K562 (cell line): ENCODE results near the gene C2orf81. TPM values are rescaled to one million over a fixed set of nuclear protein-coding genes. Genes with fewer than 3 reads are reported as not detected.

Experiments
- ATAC-seq: fragments of 200-7000 bp; cut with Tn5 transposase; 3 replicates; pipeline ENCODE4 v1.9.1; 2020; ENCODE audit warnings: moderate library complexity
- BruUV-seq: library from RNA; stranded (reverse); fragments of 400-500 nt; replicated peaks from 2 replicates; lab custom pipeline; 2021; lab: Mats Ljungman, UMichigan
- CTCF ChIA-PET: fragments of 300-600 bp; formaldehyde crosslinking; extraction: SDS; loops from one replicate; lab custom pipeline; 2021; ENCODE audit warnings: low intra/inter-chr PET ratio; lab: Yijun Ruan, JAX
- POLR2A ChIA-PET: fragments of 300-600, 350-650 bp; sonication (Branson Sonifier 250); formaldehyde crosslinking; extraction: SDS; loops from one replicate; lab custom pipeline; 2021; ENCODE audit warnings: antibody characterized with exemption, inconsistent platforms; lab: Yijun Ruan, JAX
- DNase-seq, 4 experiments: peaks; one replicate each; pipeline versions ENCODE4 v3.0.0 to v3.0.0-alpha.2; 2011 to 2018; ENCODE audit warnings: low spot score in 3 of 4, mixed read lengths in 3 of 4; ENCODE audit errors: extremely low read depth in 1 of 4
- FAIRE-seq: peaks from 2 replicates; lab custom pipeline; 2011; peaks lifted over from hg19 to GRCh38; lab: Jason Lieb, UNC
- H2AFZ ChIP-seq: 2 replicates; pipeline ENCODE4 v1.6.0; 2011; ENCODE audit warnings: low read depth, low read length, control low read depth, inconsistent platforms
- H3K27ac ChIP-seq: fragments of 200-600 bp; 3 replicates; pipeline ENCODE4 v1.8.0; 2011; ENCODE audit warnings: low read depth, mild to moderate bottlenecking, control low read depth, inconsistent platforms, low read length, moderate library complexity, mixed read lengths; ENCODE audit errors: extremely low read depth
- H3K27me3 ChIP-seq, 2 experiments: fragments of 300-600 bp in 1 of 2; 2 replicates in 1 of 2; 3 replicates in 1 of 2; pipeline versions ENCODE4 v1.6.0 to v1.8.0; 2011; ENCODE audit warnings: inconsistent platforms in 2 of 2, low read length in 2 of 2, mild to moderate bottlenecking in 1 of 2, mixed read lengths in 1 of 2, moderate library complexity in 1 of 2; ENCODE audit not compliant: control insufficient read depth in 2 of 2, insufficient read depth in 2 of 2
- H3K36me3 ChIP-seq: fragments of 300-600 bp; 3 replicates; pipeline ENCODE4 v1.8.0; 2011; ENCODE audit warnings: mild to moderate bottlenecking, low read length, inconsistent platforms; ENCODE audit not compliant: control insufficient read depth, insufficient read depth
- H3K4me1 ChIP-seq, 2 experiments: fragments of 200-600 bp in 1 of 2; replicated peaks in 1 of 2; 2 replicates in 1 of 2; 3 replicates in 1 of 2; pipeline versions ENCODE4 v1.5.1 to v1.8.0; 2011; ENCODE audit warnings: inconsistent platforms in 2 of 2, low read length in 2 of 2, mild to moderate bottlenecking in 1 of 2, mixed read lengths in 1 of 2, moderate library complexity in 1 of 2; ENCODE audit not compliant: control insufficient read depth in 2 of 2, insufficient read depth in 2 of 2
- H3K4me2 ChIP-seq: 2 replicates; pipeline ENCODE4 v1.6.1; 2011; ENCODE audit warnings: low read length, control low read depth, inconsistent platforms, mixed read lengths; ENCODE audit not compliant: insufficient read depth
- H3K4me3 ChIP-seq: fragments of 200-600 bp; sonication (generic), shearing (Covaris generic); 2 replicates; pipeline ENCODE4 v1.5.1; 2016; ENCODE audit warnings: control low read depth, inconsistent platforms
- H3K79me2 ChIP-seq: fragments of 200-600 bp; 3 replicates; pipeline ENCODE4 v1.8.0; 2011; ENCODE audit warnings: low read length, inconsistent platforms; ENCODE audit not compliant: control insufficient read depth, insufficient read depth
- H3K9ac ChIP-seq, 2 experiments: 2 replicates each; pipeline versions ENCODE4 v1.6.0 to v1.6.1; 2011; ENCODE audit warnings: low read depth in 2 of 2, low read length in 2 of 2, control low read depth in 1 of 2, inconsistent platforms in 1 of 2, mild to moderate bottlenecking in 1 of 2, mixed read lengths in 1 of 2; ENCODE audit not compliant: insufficient read depth in 1 of 2
- H3K9me1 ChIP-seq: one replicate; pipeline ENCODE4 v1.6.0; 2011; ENCODE audit warnings: inconsistent platforms, mild to moderate bottlenecking, low read length, moderate library complexity; ENCODE audit not compliant: control insufficient read depth, insufficient read depth
- H3K9me3 ChIP-seq: replicated peaks from 2 replicates; pipeline ENCODE4 v1.5.1; 2011; ENCODE audit warnings: low read depth, low read length, inconsistent platforms; ENCODE audit not compliant: control insufficient read depth, insufficient read depth
- H4K20me1 ChIP-seq: replicated peaks from 2 replicates; pipeline ENCODE4 v1.6.1; 2011; ENCODE audit warnings: low read length, inconsistent platforms, mixed read lengths; ENCODE audit not compliant: control insufficient read depth, insufficient read depth
- DACH1 ChIP-seq: fragments of 450-650 bp; IDR thresholded peaks from 2 replicates; pipeline ENCODE4 v1.6.1; 2018; ENCODE audit not compliant: partially characterized antibody
- ERF ChIP-seq: fragments of 450-650 bp; formaldehyde crosslinking; IDR thresholded peaks from 2 replicates; pipeline ENCODE4 v1.4.0; 2020; ENCODE audit warnings: mild to moderate bottlenecking, mixed read lengths
- ETS2 ChIP-seq: IDR thresholded peaks from 2 replicates; pipeline ENCODE4 v1.6.1; 2016; ENCODE audit warnings: borderline replicate concordance, missing genetic modification characterization, mild to moderate bottlenecking, moderate library complexity, missing compliant biosample characterization; ENCODE audit not compliant: poor library complexity, severe bottlenecking
- HMG20A ChIP-seq: fragments of 450-650 bp; formaldehyde crosslinking; conservative IDR thresholded peaks from 2 replicates; pipeline ENCODE4 v1.4.0; 2020; ENCODE audit warnings: mild to moderate bottlenecking, mixed read lengths
- TFAM ChIP-seq: fragments of 250-450 bp; sonication (Bioruptor Pico); conservative IDR thresholded peaks from 2 replicates; pipeline ENCODE4 v1.5.0; 2021; ENCODE audit warnings: mild to moderate bottlenecking, moderate library complexity
- ZC3H4 ChIP-seq: sonication (generic); formaldehyde crosslinking; IDR thresholded peaks from 2 replicates; pipeline ENCODE4 v1.9.0; 2021; ENCODE audit warnings: missing genetic modification reagents, borderline replicate concordance
- ZNF324 ChIP-seq: fragments of 250-450 bp; sonication (Bioruptor Pico); IDR thresholded peaks from 2 replicates; pipeline ENCODE4 v1.4.0; 2020; ENCODE audit warnings: mild to moderate bottlenecking
- in situ Hi-C: fragments of 300-500 bp; cut with MboI; formaldehyde crosslinking; loops from 4 replicates; pipeline ENCODE4 v1.15.0; 2018; ENCODE audit warnings: inconsistent platforms, mixed read lengths
- intact Hi-C: fragments of 100-400 bp; cut with micrococcal nuclease; formaldehyde crosslinking; loops from 2 replicates; pipeline ENCODE4 v1.14.2; 2022
- polyA plus RNA-seq, 8 experiments: library from polyadenylated mRNA; depleted of rRNA in 4 of 8; stranded (reverse) in 5 of 8; unstranded in 3 of 8; fragments of >200 nt; fragmentation: Nextera tagmentation in 2 of 8; fragmentation: Illumina TruSeq in 1 of 8; extraction: Ambion mirVana in 2 of 8; extraction: Trizol in 1 of 8; gene quantifications; 2 replicates each; pipeline versions ENCODE4 v1.2.1 to v1.2.3, GENCODE V29; 2011 to 2014; ENCODE audit warnings: inconsistent platforms in 1 of 8, missing spikeins in 1 of 8
- total RNA-seq, 7 experiments: library from RNA; depleted of rRNA in 6 of 7; stranded (reverse); fragments of >200 nt in 6 of 7; fragmentation: Illumina TruSeq in 2 of 7; extraction: Trizol in 2 of 7; gene quantifications; 2 replicates each; pipeline versions ENCODE4 v1.2.1 to v1.2.3, GENCODE V29; 2011 to 2021; ENCODE audit warnings: low replicate concordance in 1 of 7
- TF ChIP-seq, protein P1 (sequence below): fragments of 250-450 bp; sonication (Bioruptor Pico); IDR thresholded peaks from 2 replicates; pipeline ENCODE4 v1.5.0; 2022; ENCODE audit warnings: mild to moderate bottlenecking
- TF ChIP-seq, protein P2 (sequence below): fragments of 250-450 bp; sonication (Bioruptor Pico); IDR thresholded peaks from 2 replicates; pipeline ENCODE4 v1.9.0; 2021; ENCODE audit warnings: mild to moderate bottlenecking, inconsistent platforms
- TF ChIP-seq, protein P3 (sequence below): sonication (generic); formaldehyde crosslinking; IDR thresholded peaks from 2 replicates; pipeline ENCODE4 v1.8.1; 2023; ENCODE audit warnings: mild to moderate bottlenecking, missing genetic modification reagents, moderate library complexity
- TF ChIP-seq, protein P4 (sequence below): sonication (generic); formaldehyde crosslinking; IDR thresholded peaks from 2 replicates; pipeline ENCODE4 v1.9.0; 2022; ENCODE audit warnings: mild to moderate bottlenecking, missing genetic modification reagents
- TF ChIP-seq, protein P5 (sequence below): fragments of 450-650 bp; IDR thresholded peaks from 2 replicates; pipeline ENCODE4 v1.6.1; 2016

The C2orf81 gene
- total and polyA plus RNA-seq, 9 of the 15 experiments (the other 6 are each of a cell fraction or from before 2014, with no cell fraction given), result 0.06 TPM; not detected in 8

DNA sequence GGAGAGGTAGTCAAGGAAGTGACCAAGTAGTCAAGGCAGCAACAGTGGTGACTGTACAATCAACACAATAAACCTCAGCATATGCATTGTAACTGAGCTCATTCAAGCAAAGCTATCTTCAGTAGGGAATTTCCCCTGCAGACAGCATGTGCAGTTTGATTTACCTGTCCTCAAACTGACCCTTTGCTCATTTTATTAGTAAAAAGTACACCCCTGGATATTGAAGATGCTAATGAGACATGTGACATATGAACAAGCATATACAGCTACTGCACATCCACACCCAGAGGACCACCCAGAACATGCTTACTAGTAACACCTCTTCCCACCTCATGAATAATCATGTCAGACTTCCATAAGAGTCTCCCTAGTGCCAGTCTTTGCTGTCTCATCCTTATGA is 15.4 kb downstream of the C2orf81 start:
- H3K4me3 ChIP-seq, result no peak overlapping the region
- ChIA-PET POLR2A (interaction anchor here (0.7 kb wide), 1 partner anchor 960 kb away, joined by 3 read pairs; no protein-coding TSS in a partner anchor), CTCF (no interaction called here)
- no peaks in the 10 kb centered on the region for H3K36me3 ChIP-seq
- no peak overlapping the region for H3K4me2 ChIP-seq
- no peaks in the 10 kb centered on the region for H3K9me1 ChIP-seq
- FAIRE-seq, result peak; percentile 11
- no peaks in the 10 kb centered on the region for H3K9me3 ChIP-seq
- no peak overlapping the region for H3K27ac ChIP-seq
- in situ Hi-C loops (no loop called here), intact Hi-C loops (no loop called here)
- H4K20me1 ChIP-seq, result no peaks in the 10 kb centered on the region
- H3K27me3 ChIP-seq, result peaks cover 0 to 6% of the 10 kb centered on the region in 2 experiments; a peak in 1 of 5 replicates
- no peak for DNase-seq
- BruUV-seq, result no TSS peak
- no peak for ATAC-seq
- peaks cover 0 to 3% of the 10 kb centered on the region in 2 experiments; a peak in 2 of 5 replicates for H3K4me1 ChIP-seq
- H3K9ac ChIP-seq, result no peak overlapping the region
- H2AFZ ChIP-seq, result no peak overlapping the region
- no peaks in the 10 kb centered on the region for H3K79me2 ChIP-seq
- no peak for TF ChIP-seq HMG20A (CRISPR knock-in tag)
- TF ChIP-seq, protein P1, sequence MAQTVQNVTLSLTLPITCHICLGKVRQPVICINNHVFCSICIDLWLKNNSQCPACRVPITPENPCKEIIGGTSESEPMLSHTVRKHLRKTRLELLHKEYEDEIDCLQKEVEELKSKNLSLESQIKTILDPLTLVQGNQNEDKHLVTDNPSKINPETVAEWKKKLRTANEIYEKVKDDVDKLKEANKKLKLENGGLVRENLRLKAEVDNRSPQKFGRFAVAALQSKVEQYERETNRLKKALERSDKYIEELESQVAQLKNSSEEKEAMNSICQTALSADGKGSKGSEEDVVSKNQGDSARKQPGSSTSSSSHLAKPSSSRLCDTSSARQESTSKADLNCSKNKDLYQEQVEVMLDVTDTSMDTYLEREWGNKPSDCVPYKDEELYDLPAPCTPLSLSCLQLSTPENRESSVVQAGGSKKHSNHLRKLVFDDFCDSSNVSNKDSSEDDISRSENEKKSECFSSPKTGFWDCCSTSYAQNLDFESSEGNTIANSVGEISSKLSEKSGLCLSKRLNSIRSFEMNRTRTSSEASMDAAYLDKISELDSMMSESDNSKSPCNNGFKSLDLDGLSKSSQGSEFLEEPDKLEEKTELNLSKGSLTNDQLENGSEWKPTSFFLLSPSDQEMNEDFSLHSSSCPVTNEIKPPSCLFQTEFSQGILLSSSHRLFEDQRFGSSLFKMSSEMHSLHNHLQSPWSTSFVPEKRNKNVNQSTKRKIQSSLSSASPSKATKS, result no peak
- no peak for TF ChIP-seq TFAM (CRISPR knock-in tag)
- TF ChIP-seq, protein P2, sequence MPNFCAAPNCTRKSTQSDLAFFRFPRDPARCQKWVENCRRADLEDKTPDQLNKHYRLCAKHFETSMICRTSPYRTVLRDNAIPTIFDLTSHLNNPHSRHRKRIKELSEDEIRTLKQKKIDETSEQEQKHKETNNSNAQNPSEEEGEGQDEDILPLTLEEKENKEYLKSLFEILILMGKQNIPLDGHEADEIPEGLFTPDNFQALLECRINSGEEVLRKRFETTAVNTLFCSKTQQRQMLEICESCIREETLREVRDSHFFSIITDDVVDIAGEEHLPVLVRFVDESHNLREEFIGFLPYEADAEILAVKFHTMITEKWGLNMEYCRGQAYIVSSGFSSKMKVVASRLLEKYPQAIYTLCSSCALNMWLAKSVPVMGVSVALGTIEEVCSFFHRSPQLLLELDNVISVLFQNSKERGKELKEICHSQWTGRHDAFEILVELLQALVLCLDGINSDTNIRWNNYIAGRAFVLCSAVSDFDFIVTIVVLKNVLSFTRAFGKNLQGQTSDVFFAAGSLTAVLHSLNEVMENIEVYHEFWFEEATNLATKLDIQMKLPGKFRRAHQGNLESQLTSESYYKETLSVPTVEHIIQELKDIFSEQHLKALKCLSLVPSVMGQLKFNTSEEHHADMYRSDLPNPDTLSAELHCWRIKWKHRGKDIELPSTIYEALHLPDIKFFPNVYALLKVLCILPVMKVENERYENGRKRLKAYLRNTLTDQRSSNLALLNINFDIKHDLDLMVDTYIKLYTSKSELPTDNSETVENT, result no peak
- TF ChIP-seq ZNF324 (CRISPR knock-in tag), result no peak
- TF ChIP-seq ZC3H4 (CRISPR knock-in tag), result no peak
- TF ChIP-seq DACH1, result no peak
- TF ChIP-seq, protein P3, sequence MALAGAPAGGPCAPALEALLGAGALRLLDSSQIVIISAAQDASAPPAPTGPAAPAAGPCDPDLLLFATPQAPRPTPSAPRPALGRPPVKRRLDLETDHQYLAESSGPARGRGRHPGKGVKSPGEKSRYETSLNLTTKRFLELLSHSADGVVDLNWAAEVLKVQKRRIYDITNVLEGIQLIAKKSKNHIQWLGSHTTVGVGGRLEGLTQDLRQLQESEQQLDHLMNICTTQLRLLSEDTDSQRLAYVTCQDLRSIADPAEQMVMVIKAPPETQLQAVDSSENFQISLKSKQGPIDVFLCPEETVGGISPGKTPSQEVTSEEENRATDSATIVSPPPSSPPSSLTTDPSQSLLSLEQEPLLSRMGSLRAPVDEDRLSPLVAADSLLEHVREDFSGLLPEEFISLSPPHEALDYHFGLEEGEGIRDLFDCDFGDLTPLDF (CRISPR knock-in tag), result no peak
- TF ChIP-seq, protein P4, sequence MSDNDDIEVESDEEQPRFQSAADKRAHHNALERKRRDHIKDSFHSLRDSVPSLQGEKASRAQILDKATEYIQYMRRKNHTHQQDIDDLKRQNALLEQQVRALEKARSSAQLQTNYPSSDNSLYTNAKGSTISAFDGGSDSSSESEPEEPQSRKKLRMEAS (CRISPR knock-in tag), result no peak
- no peak for TF ChIP-seq ERF (CRISPR knock-in tag)
- no peak for TF ChIP-seq ETS2 (tag)
- TF ChIP-seq, protein P5, sequence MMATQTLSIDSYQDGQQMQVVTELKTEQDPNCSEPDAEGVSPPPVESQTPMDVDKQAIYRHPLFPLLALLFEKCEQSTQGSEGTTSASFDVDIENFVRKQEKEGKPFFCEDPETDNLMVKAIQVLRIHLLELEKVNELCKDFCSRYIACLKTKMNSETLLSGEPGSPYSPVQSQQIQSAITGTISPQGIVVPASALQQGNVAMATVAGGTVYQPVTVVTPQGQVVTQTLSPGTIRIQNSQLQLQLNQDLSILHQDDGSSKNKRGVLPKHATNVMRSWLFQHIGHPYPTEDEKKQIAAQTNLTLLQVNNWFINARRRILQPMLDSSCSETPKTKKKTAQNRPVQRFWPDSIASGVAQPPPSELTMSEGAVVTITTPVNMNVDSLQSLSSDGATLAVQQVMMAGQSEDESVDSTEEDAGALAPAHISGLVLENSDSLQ, result no peak
